B cell (primary cell): ENCODE measurements around the gene CEACAM19. TPM values are rescaled to one million over a fixed set of nuclear protein-coding genes. Genes with fewer than 3 reads are reported as not detected.

ENCODE experiments used
- ATAC-seq: fragments of 200-7000 bp; cut with Tn5 transposase; one replicate; pipeline ENCODE4 v1.10.0; 2021; ENCODE audit warnings: low read depth, mild to moderate bottlenecking, moderate number of reproducible peaks, moderate library complexity
- CTCF ChIA-PET: fragments of 350-600 bp; sonication (Branson Sonifier 250); formaldehyde crosslinking; loops from one replicate; lab custom pipeline; 2021; ENCODE audit warnings: antibody characterized with exemption, inconsistent platforms; lab: Charles Lee
- POLR2A ChIA-PET: fragments of 350-600 bp; sonication (Branson Sonifier 250); formaldehyde crosslinking; loops from one replicate; lab custom pipeline; 2021; ENCODE audit warnings: antibody characterized with exemption; lab: Charles Lee
- DNase-seq: peaks from one replicate; pipeline ENCODE4 v3.0.0; 2013
- H2AFZ ChIP-seq: 2 replicates; pipeline ENCODE4 v1.6.1; 2012; ENCODE audit warnings: mild to moderate bottlenecking, low read depth, low read length; ENCODE audit not compliant: insufficient read depth, poor library complexity, severe bottlenecking
- H3K27ac ChIP-seq, 2 donors: 1 replicate in 1 of 2; 2 replicates in 1 of 2; pipeline ENCODE4 v1.5.1; 2012 to 2013; ENCODE audit warnings: low read length in 2 of 2, mild to moderate bottlenecking in 2 of 2, moderate library complexity in 1 of 2
- H3K27me3 ChIP-seq, 4 experiments: fragments of 200-600 bp in 1 of 4; sonication (generic) in 1 of 4; replicated peaks in 1 of 4; 1 replicate in 2 of 4; 2 replicates in 2 of 4; pipeline versions ENCODE4 v1.6.1 to v1.7.0; 2013 to 2016; ENCODE audit warnings: low read length in 3 of 4, mild to moderate bottlenecking in 2 of 4, mixed read lengths in 1 of 4, moderate library complexity in 1 of 4; ENCODE audit not compliant: insufficient read depth in 4 of 4, control insufficient read depth in 3 of 4; ENCODE audit errors: control extremely low read depth in 1 of 4
- H3K36me3 ChIP-seq, 2 experiments: replicated peaks in 1 of 2; 1 replicate in 1 of 2; 2 replicates in 1 of 2; pipeline versions ENCODE4 v1.6.1 to v1.7.1; 2013; ENCODE audit warnings: low read length in 1 of 2; ENCODE audit not compliant: insufficient read depth in 2 of 2, control insufficient read depth in 1 of 2; ENCODE audit errors: control extremely low read depth in 1 of 2, extremely low read depth in 1 of 2
- H3K4me1 ChIP-seq, 2 donors: fragments of 200-600 bp in 1 of 2; sonication (generic) in 1 of 2; 1 replicate in 1 of 2; 2 replicates in 1 of 2; pipeline versions ENCODE4 v1.5.1 to v1.6.1; 2013 to 2017; ENCODE audit warnings: low read length in 2 of 2; ENCODE audit not compliant: control insufficient read depth in 2 of 2, insufficient read depth in 2 of 2
- H3K4me2 ChIP-seq: replicated peaks from 2 replicates; pipeline ENCODE3; 2012; ENCODE audit warnings: mild to moderate bottlenecking, low read depth, low read length; ENCODE audit not compliant: poor library complexity, severe bottlenecking
- H3K4me3 ChIP-seq, 5 experiments: fragments of 200-600 bp in 1 of 5; sonication (generic) in 1 of 5; 1 replicate in 3 of 5; 2 replicates in 2 of 5; pipeline versions ENCODE4 v1.5.1 to v1.7.0; 2011 to 2016; ENCODE audit warnings: low read length in 4 of 5, mild to moderate bottlenecking in 4 of 5, low read depth in 2 of 5, control low read depth in 1 of 5, moderate library complexity in 1 of 5; ENCODE audit not compliant: insufficient read depth in 1 of 5; ENCODE audit errors: control extremely low read depth in 1 of 5, extremely low read depth in 1 of 5
- H3K79me2 ChIP-seq: fragments of 200-600 bp; sonication (generic); one replicate; pipeline ENCODE4 v1.6.0; 2016; ENCODE audit warnings: low read length; ENCODE audit not compliant: control insufficient read depth, insufficient read depth
- H3K9ac ChIP-seq: fragments of 200-600 bp; sonication (generic); 2 replicates; pipeline ENCODE4 v1.6.1; 2017; ENCODE audit warnings: mild to moderate bottlenecking, low read length, moderate library complexity
- H3K9me3 ChIP-seq, 3 donors: one replicate each; pipeline versions ENCODE4 v1.6.1 to v1.7.1; 2013; ENCODE audit warnings: low read length in 2 of 3; ENCODE audit not compliant: control insufficient read depth in 2 of 3, insufficient read depth in 1 of 3; ENCODE audit errors: control extremely low read depth in 1 of 3
- H4K20me1 ChIP-seq: 2 replicates; pipeline ENCODE4 v1.6.0; 2012; ENCODE audit warnings: mild to moderate bottlenecking, low read length; ENCODE audit not compliant: insufficient read depth, control insufficient read depth, poor library complexity, severe bottlenecking
- H3K27ac Mint-ChIP-seq: one replicate; pipeline ENCODE4 v1.8.0; 2021; ENCODE audit warnings: mixed read lengths
- H3K27me3 Mint-ChIP-seq: one replicate; pipeline ENCODE4 v1.8.0; 2021; ENCODE audit warnings: mixed read lengths
- H3K4me1 Mint-ChIP-seq: one replicate; pipeline ENCODE4 v1.8.0; 2021; ENCODE audit warnings: mixed read lengths
- H3K4me3 Mint-ChIP-seq: one replicate; pipeline ENCODE4 v1.8.0; 2021; ENCODE audit warnings: mixed read lengths
- H3K9me3 Mint-ChIP-seq: one replicate; pipeline ENCODE4 v1.8.0; 2022; ENCODE audit warnings: mixed read lengths; ENCODE audit not compliant: insufficient read depth
- EZH2 ChIP-seq: IDR thresholded peaks from 2 replicates; pipeline ENCODE4 v1.6.1; 2012; ENCODE audit warnings: borderline replicate concordance, low read depth, mild to moderate bottlenecking, moderate library complexity, low read length; ENCODE audit not compliant: insufficient read depth, poor library complexity, severe bottlenecking
- WGBS: methylation state at CpG from one replicate; pipeline ENCODE4 v1.1.5; 2013; ENCODE audit warnings: missing lambda C conversion rate; ENCODE audit not compliant: insufficient coverage; 5-methylcytosine and 5-hydroxymethylcytosine counted together
- intact Hi-C: fragments of 100-400 bp; cut with micrococcal nuclease; formaldehyde crosslinking; loops from one replicate; pipeline ENCODE4 v1.10.0; 2022
- polyA minus RNA-seq: library from RNA; depleted of rRNA, polyadenylated mRNA; stranded (reverse); fragments of >200 nt; gene quantifications from 2 replicates; pipeline ENCODE4 v1.2.3, GENCODE V29; 2012
- polyA plus RNA-seq: library from polyadenylated mRNA; depleted of rRNA; stranded (reverse); fragments of >200 nt; gene quantifications from 2 replicates; pipeline ENCODE4 v1.2.3, GENCODE V29; 2012
- total RNA-seq, 2 donors: library from RNA; stranded (reverse); fragments of 120-200 nt in 1 of 2; gene quantifications; 1 replicate in 1 of 2; 2 replicates in 1 of 2; pipeline versions ENCODE4 v1.2.3 to v1.2.4, GENCODE V29; 2013 to 2022
- TF ChIP-seq, protein P1 (sequence below): fragments of 200-600 bp; IDR thresholded peaks from one replicate; pipeline ENCODE4 v1.8.0; 2022; ENCODE audit warnings: antibody characterized with exemption, mild to moderate bottlenecking

Gene CEACAM19, protein sequence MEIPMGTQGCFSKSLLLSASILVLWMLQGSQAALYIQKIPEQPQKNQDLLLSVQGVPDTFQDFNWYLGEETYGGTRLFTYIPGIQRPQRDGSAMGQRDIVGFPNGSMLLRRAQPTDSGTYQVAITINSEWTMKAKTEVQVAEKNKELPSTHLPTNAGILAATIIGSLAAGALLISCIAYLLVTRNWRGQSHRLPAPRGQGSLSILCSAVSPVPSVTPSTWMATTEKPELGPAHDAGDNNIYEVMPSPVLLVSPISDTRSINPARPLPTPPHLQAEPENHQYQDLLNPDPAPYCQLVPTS
- not detected in 2 replicates for total RNA-seq
- 0.14 TPM for total RNA-seq (2013)
- 0.06 TPM in 1 of 2 replicates, not detected in the other for polyA plus RNA-seq
- polyA minus RNA-seq = 0.14 and 0.17 TPM in 2 replicates

GRCh38 chr19:44671400-44671799 lies at the start of gene CEACAM19:
CEACAM19 (plus strand) TSS chr19:44671482; CDS start chr19:44671932, 450 bp downstream.
- TF ChIP-seq, protein P1, sequence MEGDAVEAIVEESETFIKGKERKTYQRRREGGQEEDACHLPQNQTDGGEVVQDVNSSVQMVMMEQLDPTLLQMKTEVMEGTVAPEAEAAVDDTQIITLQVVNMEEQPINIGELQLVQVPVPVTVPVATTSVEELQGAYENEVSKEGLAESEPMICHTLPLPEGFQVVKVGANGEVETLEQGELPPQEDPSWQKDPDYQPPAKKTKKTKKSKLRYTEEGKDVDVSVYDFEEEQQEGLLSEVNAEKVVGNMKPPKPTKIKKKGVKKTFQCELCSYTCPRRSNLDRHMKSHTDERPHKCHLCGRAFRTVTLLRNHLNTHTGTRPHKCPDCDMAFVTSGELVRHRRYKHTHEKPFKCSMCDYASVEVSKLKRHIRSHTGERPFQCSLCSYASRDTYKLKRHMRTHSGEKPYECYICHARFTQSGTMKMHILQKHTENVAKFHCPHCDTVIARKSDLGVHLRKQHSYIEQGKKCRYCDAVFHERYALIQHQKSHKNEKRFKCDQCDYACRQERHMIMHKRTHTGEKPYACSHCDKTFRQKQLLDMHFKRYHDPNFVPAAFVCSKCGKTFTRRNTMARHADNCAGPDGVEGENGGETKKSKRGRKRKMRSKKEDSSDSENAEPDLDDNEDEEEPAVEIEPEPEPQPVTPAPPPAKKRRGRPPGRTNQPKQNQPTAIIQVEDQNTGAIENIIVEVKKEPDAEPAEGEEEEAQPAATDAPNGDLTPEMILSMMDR = no peak
- no peak for TF ChIP-seq EZH2
- Mint-ChIP-seq H3K4me3 (no peak within 1 kb of the TSS), H3K4me1 (no peaks in the 10 kb centered on the region), H3K9me3 (peaks cover 2% of the 10 kb centered on the region), H3K27ac (no peak within 1 kb of the TSS), H3K27me3 (peaks cover 5% of the 10 kb centered on the region)
- Histone ChIP-seq H3K4me1 (no peaks in the 10 kb centered on the region), H4K20me1 (no peaks in the 10 kb centered on the region), H2AFZ (no peak within 1 kb of the TSS), H3K4me2 (no peak within 1 kb of the TSS), H3K36me3 (no peaks in the 10 kb centered on the region), H3K9ac (no peak within 1 kb of the TSS), H3K4me3 (no peak within 1 kb of the TSS), H3K79me2 (no peaks in the 10 kb centered on the region), H3K27ac (no peak within 1 kb of the TSS), H3K27me3 (no peaks in the 10 kb centered on the region), H3K9me3 (peaks cover 0 to 8% (median 0%) of the 10 kb centered on the region in 3 donors)
- CTCF ChIA-PET = interaction anchor here (1.4 kb wide), 1 partner anchor 14 kb away, joined by 3 read pairs; no protein-coding TSS in a partner anchor
- ATAC-seq (no peak), DNase-seq (no peak)
- WGBS = 78% methylated on average over 2 of the region's 2 CpGs
- intact Hi-C loops = no loop called here
- POLR2A ChIA-PET = no interaction called here

- WGBS = 58% methylated on average over 4 of the region's 5 CpGs
- H3K4me2 ChIP-seq = no peak overlapping the region
- CTCF ChIA-PET = no interaction called here
- H4K20me1 ChIP-seq = no peaks in the 10 kb centered on the region
- intact Hi-C loops = no loop called here
- H2AFZ ChIP-seq = no peak overlapping the region
- ATAC-seq = no peak
- no peak overlapping the region for H3K9ac ChIP-seq
- POLR2A ChIA-PET = no interaction called here
- no peak for DNase-seq
- H3K4me1 ChIP-seq = no peaks in the 10 kb centered on the region
- no peaks in the 10 kb centered on the region for H3K36me3 ChIP-seq
- peaks cover 4% of the 10 kb centered on the region for H3K27me3 Mint-ChIP-seq
- no peaks in the 10 kb centered on the region for H3K79me2 ChIP-seq
- no peak overlapping the region for H3K4me3 ChIP-seq
- peaks cover 0 to 11% (median 0%) of the 10 kb centered on the region in 3 donors for H3K9me3 ChIP-seq
- TF ChIP-seq, protein P1 = no peak
- TF ChIP-seq EZH2 = no peak
- H3K4me1 Mint-ChIP-seq = no peaks in the 10 kb centered on the region
- H3K27me3 ChIP-seq = peaks cover 0 to 6% (median 0%) of the 10 kb centered on the region in 4 experiments
- no peak overlapping the region for H3K27ac ChIP-seq
- H3K27ac Mint-ChIP-seq = no peak overlapping the region
- no peak overlapping the region for H3K4me3 Mint-ChIP-seq
- H3K9me3 Mint-ChIP-seq = no peaks in the 10 kb centered on the region
Observed at GRCh38 chr19:44623080-44623479, 48.2 kb upstream of the CEACAM19 start.
